ENCODE measurements around the gene TBC1D22A. TPM values are rescaled to one million over a fixed set of nuclear protein-coding genes. Genes with fewer than 3 reads are reported as not detected.

Gene TBC1D22A
- total RNA-seq, 1 donor = 17.7 TPM

DNA sequence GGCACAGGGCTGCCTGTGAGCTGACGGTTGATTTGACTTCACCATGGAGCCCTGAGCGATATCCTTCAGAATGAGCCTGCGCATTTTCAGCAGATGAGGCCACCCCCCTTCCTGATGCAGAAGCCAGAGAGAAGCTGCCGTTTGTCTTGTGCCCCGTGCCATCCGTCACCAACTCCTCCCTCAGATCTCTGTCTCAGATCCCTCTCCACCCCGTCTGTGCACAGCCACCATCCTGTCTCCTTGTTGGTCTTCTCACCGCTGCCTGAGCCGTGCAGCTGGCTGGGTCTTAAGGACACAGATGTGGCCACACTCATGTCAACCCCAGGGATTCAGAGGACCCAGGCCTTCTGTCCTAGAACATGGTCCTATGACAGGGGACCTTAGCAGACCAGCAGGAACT is 293.9 kb downstream of the TBC1D22A start:
- no peak overlapping the region for H3K4me3 ChIP-seq (ENCODE audit: insufficient read depth, low read length)
- H3K79me2 ChIP-seq (ENCODE audit: insufficient read depth, low read length) = no peaks in the 10 kb centered on the region
- no peak overlapping the region for H3K27ac ChIP-seq (ENCODE audit: low read depth, low read length)
- no peaks in the 10 kb centered on the region for H3K36me3 ChIP-seq (ENCODE audit: insufficient read depth, low read length)
- H3K4me1 ChIP-seq (ENCODE audit: insufficient read depth, low read length) = no peaks in the 10 kb centered on the region
- H3K27me3 ChIP-seq (ENCODE audit: insufficient read depth, low read length) = no peaks in the 10 kb centered on the region
- TF ChIP-seq, protein P1, sequence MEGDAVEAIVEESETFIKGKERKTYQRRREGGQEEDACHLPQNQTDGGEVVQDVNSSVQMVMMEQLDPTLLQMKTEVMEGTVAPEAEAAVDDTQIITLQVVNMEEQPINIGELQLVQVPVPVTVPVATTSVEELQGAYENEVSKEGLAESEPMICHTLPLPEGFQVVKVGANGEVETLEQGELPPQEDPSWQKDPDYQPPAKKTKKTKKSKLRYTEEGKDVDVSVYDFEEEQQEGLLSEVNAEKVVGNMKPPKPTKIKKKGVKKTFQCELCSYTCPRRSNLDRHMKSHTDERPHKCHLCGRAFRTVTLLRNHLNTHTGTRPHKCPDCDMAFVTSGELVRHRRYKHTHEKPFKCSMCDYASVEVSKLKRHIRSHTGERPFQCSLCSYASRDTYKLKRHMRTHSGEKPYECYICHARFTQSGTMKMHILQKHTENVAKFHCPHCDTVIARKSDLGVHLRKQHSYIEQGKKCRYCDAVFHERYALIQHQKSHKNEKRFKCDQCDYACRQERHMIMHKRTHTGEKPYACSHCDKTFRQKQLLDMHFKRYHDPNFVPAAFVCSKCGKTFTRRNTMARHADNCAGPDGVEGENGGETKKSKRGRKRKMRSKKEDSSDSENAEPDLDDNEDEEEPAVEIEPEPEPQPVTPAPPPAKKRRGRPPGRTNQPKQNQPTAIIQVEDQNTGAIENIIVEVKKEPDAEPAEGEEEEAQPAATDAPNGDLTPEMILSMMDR (IDR thresholded peaks at IDR 0.05; ENCODE audit: extremely low read depth, low read depth, low read length) = no peak
- H4K20me1 ChIP-seq (ENCODE audit: insufficient read depth, low read length) = peaks cover 17% of the 10 kb centered on the region
- H3K9me3 ChIP-seq (ENCODE audit: low read depth, low read length) = no peaks in the 10 kb centered on the region
- H3K4me2 ChIP-seq (ENCODE audit: insufficient read depth, low read length) = no peak overlapping the region
- peak; percentile 71 for DNase-seq (ENCODE audit: insufficient read length, low spot score, missing footprints)
- no peak overlapping the region for H2AFZ ChIP-seq (ENCODE audit: low read length)

DNA sequence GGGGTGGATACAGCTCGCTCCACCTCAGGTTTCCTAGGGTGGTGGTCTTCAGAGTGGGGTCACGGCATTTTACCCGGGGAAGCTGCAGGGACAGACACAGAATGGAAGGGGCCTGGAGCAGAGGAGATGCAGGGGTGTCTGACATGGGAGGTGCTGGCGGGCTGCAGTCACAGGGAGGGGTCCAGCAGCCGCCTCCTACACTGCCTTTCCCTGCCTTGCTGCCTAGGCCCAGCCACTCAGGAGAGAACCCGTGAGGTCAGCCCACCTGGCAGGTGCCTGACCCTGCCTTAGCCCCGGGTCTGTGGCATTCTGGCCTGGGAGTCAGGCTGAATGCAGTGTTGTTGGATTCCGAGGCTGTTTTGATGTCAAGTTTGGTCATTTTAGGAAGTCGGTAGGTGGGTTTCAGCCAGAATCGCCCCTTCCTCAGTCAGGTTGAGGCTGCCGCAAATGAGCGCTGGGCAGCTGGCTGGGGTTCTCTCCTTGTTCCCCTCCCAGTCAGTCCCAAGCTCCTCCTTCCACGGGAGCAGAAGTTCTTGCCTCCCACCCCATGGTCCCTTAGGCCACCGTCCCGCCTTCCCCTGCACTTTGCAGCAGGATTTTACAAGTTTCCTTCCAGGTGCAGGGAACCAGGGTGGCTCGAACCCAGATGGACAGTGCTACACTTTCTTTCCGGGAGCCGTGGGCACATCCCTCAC is 294.5 kb downstream of the TBC1D22A start:
- no peak overlapping the region for H2AFZ ChIP-seq (ENCODE audit: low read length)
- H3K4me1 ChIP-seq (ENCODE audit: insufficient read depth, low read length) = no peaks in the 10 kb centered on the region
- H4K20me1 ChIP-seq (ENCODE audit: insufficient read depth, low read length) = peaks cover 17% of the 10 kb centered on the region
- peak; percentile 38 for DNase-seq (ENCODE audit: insufficient read length, low spot score, missing footprints)
- no peaks in the 10 kb centered on the region for H3K36me3 ChIP-seq (ENCODE audit: insufficient read depth, low read length)
- no peaks in the 10 kb centered on the region for H3K27me3 ChIP-seq (ENCODE audit: insufficient read depth, low read length)
- no peaks in the 10 kb centered on the region for H3K79me2 ChIP-seq (ENCODE audit: insufficient read depth, low read length)
- H3K9me3 ChIP-seq (ENCODE audit: low read depth, low read length) = no peaks in the 10 kb centered on the region
- TF ChIP-seq, protein P1 (IDR thresholded peaks at IDR 0.05; ENCODE audit: extremely low read depth, low read depth, low read length) = no peak
- H3K4me3 ChIP-seq (ENCODE audit: insufficient read depth, low read length) = no peak overlapping the region
- H3K4me2 ChIP-seq (ENCODE audit: insufficient read depth, low read length) = no peak overlapping the region
- no peak overlapping the region for H3K27ac ChIP-seq (ENCODE audit: low read depth, low read length)

DNA sequence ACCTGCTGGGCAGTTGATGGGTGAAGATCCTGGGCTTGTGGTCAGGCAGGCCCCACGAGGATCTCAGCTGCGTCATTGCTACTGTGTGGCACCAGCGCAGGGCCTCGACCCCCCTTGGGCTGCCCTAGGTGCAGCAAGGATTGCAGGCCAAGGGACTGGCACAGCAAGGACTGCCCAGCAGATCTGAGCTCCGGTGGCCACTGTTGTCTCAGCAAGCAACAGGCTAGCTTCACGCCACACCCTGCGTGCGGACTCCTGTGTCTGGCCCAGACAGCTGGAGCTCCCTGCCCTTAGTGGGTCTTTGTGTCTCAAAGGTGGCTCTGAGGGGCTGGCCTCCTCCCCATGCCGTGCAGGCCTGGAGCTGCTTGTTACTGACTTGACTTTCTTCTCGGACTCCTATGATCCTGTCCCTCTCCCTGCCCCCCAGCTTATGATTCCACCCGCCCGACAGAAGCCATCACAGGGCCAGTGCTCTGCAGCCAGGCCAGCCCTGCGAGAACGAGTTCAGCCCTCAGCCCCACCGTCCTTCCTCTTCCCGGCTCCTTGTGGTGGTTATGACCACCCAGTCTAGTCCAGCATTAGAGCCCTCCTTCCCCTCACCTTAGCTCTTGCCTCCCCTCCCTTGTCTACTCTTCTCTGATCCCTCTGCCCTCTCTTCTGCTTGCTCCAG is 295.6 kb downstream of the TBC1D22A start:
- Histone ChIP-seq H3K4me2 (ENCODE audit: insufficient read depth, low read length) (no peak overlapping the region), H3K4me1 (ENCODE audit: insufficient read depth, low read length) (no peaks in the 10 kb centered on the region), H3K4me3 (ENCODE audit: insufficient read depth, low read length) (no peak overlapping the region), H4K20me1 (ENCODE audit: insufficient read depth, low read length) (peaks cover 17% of the 10 kb centered on the region), H3K27ac (ENCODE audit: low read depth, low read length) (no peak overlapping the region), H2AFZ (ENCODE audit: low read length) (no peak overlapping the region), H3K9me3 (ENCODE audit: low read depth, low read length) (no peaks in the 10 kb centered on the region), H3K27me3 (ENCODE audit: insufficient read depth, low read length) (no peaks in the 10 kb centered on the region), H3K36me3 (ENCODE audit: insufficient read depth, low read length) (no peaks in the 10 kb centered on the region), H3K79me2 (ENCODE audit: insufficient read depth, low read length) (no peaks in the 10 kb centered on the region)
- DNase-seq (ENCODE audit: insufficient read length, low spot score, missing footprints) = peak; percentile 54
- TF ChIP-seq, protein P1 (IDR thresholded peaks at IDR 0.05; ENCODE audit: extremely low read depth, low read depth, low read length) = no peak

DNA sequence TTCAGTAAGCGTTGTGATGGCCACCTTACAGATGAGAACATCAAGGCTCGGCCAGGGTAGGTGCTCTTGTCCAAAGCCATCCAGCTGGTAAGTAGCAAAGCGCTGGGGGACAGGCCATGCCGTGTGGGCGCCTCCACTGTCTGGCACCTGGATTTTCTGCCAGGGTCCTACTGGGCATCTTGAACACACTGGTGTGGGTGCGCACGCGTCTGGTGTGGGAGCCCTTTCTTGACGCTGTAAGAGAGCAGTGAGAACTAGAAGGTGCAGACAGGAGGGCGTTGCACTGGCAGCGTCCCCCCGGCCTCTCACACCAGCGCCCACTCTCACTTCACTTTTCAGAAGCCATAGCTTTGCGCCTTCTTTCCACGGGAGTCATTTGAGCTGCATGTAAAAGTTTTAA is 296.6 kb downstream of the TBC1D22A start:
- no peaks in the 10 kb centered on the region for H3K4me1 ChIP-seq (ENCODE audit: insufficient read depth, low read length)
- no peaks in the 10 kb centered on the region for H3K79me2 ChIP-seq (ENCODE audit: insufficient read depth, low read length)
- H3K36me3 ChIP-seq (ENCODE audit: insufficient read depth, low read length) = no peaks in the 10 kb centered on the region
- no peak overlapping the region for H3K4me2 ChIP-seq (ENCODE audit: insufficient read depth, low read length)
- H3K27me3 ChIP-seq (ENCODE audit: insufficient read depth, low read length) = no peaks in the 10 kb centered on the region
- TF ChIP-seq, protein P1 (IDR thresholded peaks at IDR 0.05; ENCODE audit: extremely low read depth, low read depth, low read length) = no peak
- no peaks in the 10 kb centered on the region for H3K9me3 ChIP-seq (ENCODE audit: low read depth, low read length)
- peaks cover 11% of the 10 kb centered on the region for H4K20me1 ChIP-seq (ENCODE audit: insufficient read depth, low read length)
- H2AFZ ChIP-seq (ENCODE audit: low read length) = no peak overlapping the region
- no peak overlapping the region for H3K4me3 ChIP-seq (ENCODE audit: insufficient read depth, low read length)
- H3K27ac ChIP-seq (ENCODE audit: low read depth, low read length) = no peak overlapping the region
- peak; percentile 49 for DNase-seq (ENCODE audit: insufficient read length, low spot score, missing footprints)

Measured in osteoblast (primary cell).